Measurements from ENCODE around the gene HELZ.

The HELZ gene

DNA sequence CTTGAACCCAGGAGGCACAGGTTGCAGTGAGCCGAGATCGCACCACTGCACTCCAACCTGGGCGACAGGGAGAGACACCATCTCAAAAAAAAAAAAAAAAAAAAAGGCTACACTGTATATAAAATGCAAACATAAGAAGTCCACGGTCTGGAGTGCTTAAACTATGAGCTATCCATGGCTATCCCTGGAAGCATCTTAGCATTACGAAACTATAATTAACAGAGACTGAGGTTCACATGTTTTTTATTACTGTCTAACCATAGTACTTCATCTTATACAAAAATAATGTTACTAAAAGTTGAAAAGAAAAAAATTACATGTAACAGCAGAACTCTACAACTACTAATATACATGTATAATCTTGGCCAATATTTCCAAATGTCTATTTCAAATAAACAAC lies 32.8 kb downstream of the HELZ start:
- no peak for DNase-seq (ENCODE audit: low read depth)
- TF ChIP-seq, protein P1, sequence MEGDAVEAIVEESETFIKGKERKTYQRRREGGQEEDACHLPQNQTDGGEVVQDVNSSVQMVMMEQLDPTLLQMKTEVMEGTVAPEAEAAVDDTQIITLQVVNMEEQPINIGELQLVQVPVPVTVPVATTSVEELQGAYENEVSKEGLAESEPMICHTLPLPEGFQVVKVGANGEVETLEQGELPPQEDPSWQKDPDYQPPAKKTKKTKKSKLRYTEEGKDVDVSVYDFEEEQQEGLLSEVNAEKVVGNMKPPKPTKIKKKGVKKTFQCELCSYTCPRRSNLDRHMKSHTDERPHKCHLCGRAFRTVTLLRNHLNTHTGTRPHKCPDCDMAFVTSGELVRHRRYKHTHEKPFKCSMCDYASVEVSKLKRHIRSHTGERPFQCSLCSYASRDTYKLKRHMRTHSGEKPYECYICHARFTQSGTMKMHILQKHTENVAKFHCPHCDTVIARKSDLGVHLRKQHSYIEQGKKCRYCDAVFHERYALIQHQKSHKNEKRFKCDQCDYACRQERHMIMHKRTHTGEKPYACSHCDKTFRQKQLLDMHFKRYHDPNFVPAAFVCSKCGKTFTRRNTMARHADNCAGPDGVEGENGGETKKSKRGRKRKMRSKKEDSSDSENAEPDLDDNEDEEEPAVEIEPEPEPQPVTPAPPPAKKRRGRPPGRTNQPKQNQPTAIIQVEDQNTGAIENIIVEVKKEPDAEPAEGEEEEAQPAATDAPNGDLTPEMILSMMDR (IDR thresholded peaks at IDR 0.05; ENCODE audit: low read depth, low read length, missing control alignments) = no peak
- in situ Hi-C loops (cut with HindIII; ENCODE audit: low sequenced_read_pairs) = no loop called here
- H3K4me3 ChIP-seq (ENCODE audit: low read depth, low read length) = no peak overlapping the region

DNA sequence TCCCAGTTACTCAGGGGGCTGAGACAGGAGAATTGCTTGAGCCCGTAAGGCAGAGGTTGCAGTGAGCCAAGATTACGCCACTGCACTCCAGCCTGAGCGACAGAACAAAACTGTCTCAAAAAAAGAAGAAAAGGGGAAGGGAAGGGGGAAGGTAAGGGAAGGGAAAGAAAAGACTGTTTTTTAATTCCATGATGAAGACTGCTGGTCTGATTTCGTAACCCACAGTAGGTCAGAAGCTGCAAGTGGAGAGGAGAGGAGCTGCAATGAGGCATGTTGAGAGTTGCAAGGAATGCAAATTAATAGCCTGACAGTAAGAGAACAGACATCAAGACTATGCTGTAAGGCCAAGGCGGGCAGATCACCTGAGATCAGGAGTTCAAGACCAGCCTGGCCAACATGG lies 33.3 kb downstream of the HELZ start:
- TF ChIP-seq, protein P1 (IDR thresholded peaks at IDR 0.05; ENCODE audit: low read depth, low read length, missing control alignments) = no peak
- no peak overlapping the region for H3K4me3 ChIP-seq (ENCODE audit: low read depth, low read length)
- in situ Hi-C loops (cut with HindIII; ENCODE audit: low sequenced_read_pairs) = no loop called here
- no peak for DNase-seq (ENCODE audit: low read depth)

DNA sequence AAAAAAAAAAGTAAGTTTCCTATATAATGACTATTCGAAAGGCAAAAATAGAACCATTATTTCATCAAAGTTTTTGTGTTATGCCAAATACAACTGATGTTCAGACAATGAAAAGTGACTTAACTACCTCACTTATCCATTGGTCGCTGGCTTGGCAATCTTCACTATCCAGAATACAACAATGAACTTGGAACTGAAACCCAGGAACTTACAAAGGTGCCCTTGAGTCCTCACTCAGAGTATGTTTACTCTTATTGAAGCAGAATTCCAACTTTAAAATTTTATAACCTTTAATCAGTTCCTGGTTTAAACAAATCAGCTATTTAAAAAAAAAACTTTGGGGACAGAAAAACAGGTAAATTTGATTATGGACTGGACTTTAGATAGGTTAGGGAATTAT lies 34.1 kb downstream of the HELZ start:
- DNase-seq (ENCODE audit: low read depth) = no peak
- no peak overlapping the region for H3K4me3 ChIP-seq (ENCODE audit: low read depth, low read length)
- TF ChIP-seq, protein P1 (IDR thresholded peaks at IDR 0.05; ENCODE audit: low read depth, low read length, missing control alignments) = no peak
- in situ Hi-C loops (cut with HindIII; ENCODE audit: low sequenced_read_pairs) = no loop called here

DNA sequence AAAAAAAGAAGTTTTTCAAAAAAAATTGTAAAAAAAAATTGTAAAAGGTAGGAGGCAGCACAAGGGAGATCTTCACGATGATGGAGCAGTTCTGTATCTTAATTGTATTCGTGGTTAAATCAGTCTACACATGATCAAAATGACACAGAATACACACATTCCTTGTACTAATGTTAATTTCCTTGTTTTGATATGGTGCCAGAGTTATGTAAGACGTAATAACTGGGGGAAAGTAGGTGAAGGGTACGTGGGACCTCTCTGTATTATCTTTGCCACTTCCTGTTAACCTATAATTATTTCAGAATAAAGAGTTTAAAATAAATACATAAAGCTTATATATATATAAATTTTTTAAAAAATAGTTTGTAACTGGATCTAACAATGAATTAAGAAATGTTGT lies 36.8 kb downstream of the HELZ start:
- TF ChIP-seq, protein P1 (IDR thresholded peaks at IDR 0.05; ENCODE audit: low read depth, low read length, missing control alignments) = no peak
- H3K4me3 ChIP-seq (ENCODE audit: low read depth, low read length) = no peak overlapping the region
- no peak for DNase-seq (ENCODE audit: low read depth)
- in situ Hi-C loops (cut with HindIII; ENCODE audit: low sequenced_read_pairs) = loop anchor here (5.0 kb wide), 1 partner anchor 91 kb away; no protein-coding TSS in a partner anchor

DNA sequence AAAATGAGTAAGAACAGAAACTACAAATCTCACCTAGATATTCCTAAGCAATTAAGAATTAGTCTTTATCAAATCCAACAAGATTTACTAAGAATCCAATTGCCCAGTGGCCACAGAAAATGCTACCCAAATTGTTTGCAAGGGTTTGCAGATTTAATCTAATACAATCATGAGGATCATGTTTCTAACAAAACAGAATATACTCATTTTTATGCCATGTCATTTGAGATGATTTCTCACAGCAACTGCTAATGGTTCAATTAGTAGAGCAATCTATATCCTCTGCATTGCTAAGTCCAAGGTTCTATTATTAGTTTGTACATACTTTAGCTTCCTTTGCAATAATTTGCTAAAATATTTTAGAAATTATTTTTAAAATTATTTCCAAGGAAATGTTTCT lies 41.2 kb downstream of the HELZ start:
- TF ChIP-seq, protein P1 (IDR thresholded peaks at IDR 0.05; ENCODE audit: low read depth, low read length, missing control alignments) = no peak
- DNase-seq (ENCODE audit: low read depth) = no peak
- no peak overlapping the region for H3K4me3 ChIP-seq (ENCODE audit: low read depth, low read length)
- in situ Hi-C loops (cut with HindIII; ENCODE audit: low sequenced_read_pairs) = no loop called here

DNA sequence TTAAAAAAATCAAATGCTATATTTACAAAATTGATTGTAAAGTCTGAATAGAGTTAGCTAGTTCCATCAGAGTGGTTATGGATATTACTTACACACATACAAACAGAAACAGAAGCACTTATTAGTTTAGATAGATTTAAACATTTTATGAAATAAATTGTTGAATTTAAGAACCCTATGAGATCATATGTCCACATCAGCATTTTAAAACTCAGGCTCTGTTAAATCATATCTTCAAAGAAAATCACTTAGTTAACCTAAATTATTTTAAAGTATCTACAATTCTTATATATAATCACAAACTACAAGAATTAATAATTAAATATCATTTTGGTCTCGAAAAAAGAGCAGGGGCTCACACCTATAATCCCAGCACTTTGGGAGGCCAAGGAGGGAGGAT lies 42.5 kb downstream of the HELZ start:
- TF ChIP-seq, protein P1 (IDR thresholded peaks at IDR 0.05; ENCODE audit: low read depth, low read length, missing control alignments) = no peak
- DNase-seq (ENCODE audit: low read depth) = no peak
- in situ Hi-C loops (cut with HindIII; ENCODE audit: low sequenced_read_pairs) = no loop called here
- no peak overlapping the region for H3K4me3 ChIP-seq (ENCODE audit: low read depth, low read length)

Measured in astrocyte of the cerebellum (primary cell).